HepG2 (cell line): ENCODE data around the gene SESN3. TPM values are rescaled to one million over a fixed set of nuclear protein-coding genes. Genes with fewer than 3 reads are reported as not detected.

Experiments
- ATAC-seq: fragments of 200-7000 bp; cut with Tn5 transposase; 3 replicates; pipeline ENCODE4 v1.9.1; 2020; ENCODE audit warnings: mild to moderate bottlenecking, moderate library complexity
- BruUV-seq: library from RNA; stranded (reverse); fragments of 400-500 nt; replicated peaks from 2 replicates; lab custom pipeline; 2021; lab: Mats Ljungman, UMichigan
- CTCF ChIA-PET: fragments of 300-600 bp; formaldehyde crosslinking; extraction: SDS; loops from one replicate; lab custom pipeline; 2021; ENCODE audit warnings: low total read pairs, inconsistent platforms, low intra/inter-chr PET ratio; lab: Yijun Ruan, JAX
- POLR2A ChIA-PET: fragments of 350-600 bp; sonication (Branson Sonifier 250); formaldehyde crosslinking; loops from one replicate; lab custom pipeline; 2020; ENCODE audit warnings: antibody characterized with exemption, inconsistent platforms; lab: Yijun Ruan, JAX
- DNase-seq: peaks from one replicate; pipeline ENCODE4 v3.0.0-alpha.2; 2015; ENCODE audit warnings: low spot score
- FAIRE-seq: peaks from 3 replicates; lab custom pipeline; 2011; peaks lifted over from hg19 to GRCh38; lab: Jason Lieb, UNC
- H2AFZ ChIP-seq: one replicate; pipeline ENCODE4 v1.6.1; 2011; ENCODE audit warnings: low read length, inconsistent platforms
- H3K27ac ChIP-seq: fragments of 300-600 bp; 3 replicates; pipeline ENCODE4 v1.8.0; 2011; ENCODE audit warnings: mixed run types, mild to moderate bottlenecking, mixed read lengths, low read length, inconsistent platforms; ENCODE audit not compliant: insufficient read depth; ENCODE audit errors: extremely low read length
- H3K27me3 ChIP-seq, 2 experiments: fragments of 200-600 bp in 1 of 2; 2 replicates in 1 of 2; 3 replicates in 1 of 2; pipeline versions ENCODE4 v1.6.0 to v1.8.0; 2011; ENCODE audit warnings: low read length in 2 of 2, mild to moderate bottlenecking in 2 of 2, moderate library complexity in 2 of 2, inconsistent platforms in 1 of 2; ENCODE audit not compliant: insufficient read depth in 2 of 2, control insufficient read depth in 1 of 2
- H3K36me3 ChIP-seq, 2 experiments: fragments of 200-600 bp in 1 of 2; replicated peaks in 1 of 2; 2 replicates in 1 of 2; 3 replicates in 1 of 2; pipeline versions ENCODE4 v1.5.1 to v1.8.0; 2011; ENCODE audit warnings: low read length in 2 of 2, inconsistent platforms in 1 of 2; ENCODE audit not compliant: insufficient read depth in 2 of 2, control insufficient read depth in 1 of 2
- H3K4me1 ChIP-seq: 2 replicates; pipeline ENCODE4 v1.5.1; 2012; ENCODE audit warnings: low read length, inconsistent platforms; ENCODE audit not compliant: insufficient read depth
- H3K4me2 ChIP-seq: 2 replicates; pipeline ENCODE4 v1.6.0; 2011; ENCODE audit warnings: low read depth, low read length, inconsistent platforms
- H3K4me3 ChIP-seq, 3 experiments: fragments of 200-600 bp in 1 of 3; sonication (generic), shearing (Covaris generic) in 1 of 3; replicated peaks in 1 of 3; 2 replicates each; pipeline ENCODE4 v1.5.1; 2011 to 2016; ENCODE audit warnings: low read length in 3 of 3, inconsistent platforms in 2 of 3, low read depth in 2 of 3, mild to moderate bottlenecking in 2 of 3, control low read depth in 1 of 3, mixed read lengths in 1 of 3; ENCODE audit not compliant: insufficient read depth in 1 of 3
- H3K79me2 ChIP-seq: one replicate; pipeline ENCODE4 v1.6.1; 2011; ENCODE audit warnings: low read length, inconsistent platforms; ENCODE audit not compliant: insufficient read depth
- H3K9ac ChIP-seq: 2 replicates; pipeline ENCODE4 v1.6.0; 2011; ENCODE audit warnings: mild to moderate bottlenecking, low read depth, low read length, inconsistent platforms; ENCODE audit not compliant: insufficient read depth
- H3K9me3 ChIP-seq: 2 replicates; pipeline ENCODE4 v1.5.1; 2012; ENCODE audit warnings: mild to moderate bottlenecking, low read length
- H4K20me1 ChIP-seq: 2 replicates; pipeline ENCODE4 v1.6.0; 2011; ENCODE audit warnings: inconsistent platforms, mild to moderate bottlenecking, low read length, moderate library complexity; ENCODE audit not compliant: insufficient read depth
- MEIS2 ChIP-seq: sonication (generic); formaldehyde crosslinking; IDR thresholded peaks from 2 replicates; pipeline ENCODE4 v1.9.0; 2021; ENCODE audit warnings: mild to moderate bottlenecking, missing genetic modification reagents
- NFYC ChIP-seq: IDR thresholded peaks from 2 replicates; pipeline ENCODE4 v1.6.1; 2016; ENCODE audit warnings: missing genetic modification reagents, missing compliant biosample characterization
- PBX2 ChIP-seq: IDR thresholded peaks from 2 replicates; pipeline ENCODE4 v1.6.1; 2016; ENCODE audit warnings: control low read depth
- PBX3 ChIP-seq: sonication (generic); formaldehyde crosslinking; IDR thresholded peaks from 2 replicates; pipeline ENCODE4 v1.8.1; 2023; ENCODE audit warnings: missing genetic modification reagents, inconsistent platforms, borderline replicate concordance
- PCBP1 ChIP-seq: fragments of 200-400 bp; formaldehyde crosslinking; IDR thresholded peaks from 2 replicates; pipeline ENCODE4 v1.6.1; 2017; ENCODE audit warnings: mild to moderate bottlenecking, low read depth, low read length, borderline replicate concordance
- RBM22 ChIP-seq: fragments of 200-400 bp; formaldehyde crosslinking; optimal IDR thresholded peaks from 2 replicates; pipeline ENCODE3; 2017; ENCODE audit warnings: mild to moderate bottlenecking, low read length, moderate library complexity
- SAFB2 ChIP-seq: sonication (generic); formaldehyde crosslinking; IDR thresholded peaks from 2 replicates; pipeline ENCODE4 v1.5.1; 2020; ENCODE audit warnings: missing genetic modification reagents, low read depth, mild to moderate bottlenecking, borderline replicate concordance
- TERF1 ChIP-seq: sonication (generic); formaldehyde crosslinking; IDR thresholded peaks from 2 replicates; pipeline ENCODE4 v1.8.0; 2022; ENCODE audit warnings: mild to moderate bottlenecking, missing genetic modification reagents, moderate library complexity
- ZFP82 ChIP-seq: sonication (generic); formaldehyde crosslinking; IDR thresholded peaks from 2 replicates; pipeline ENCODE4 v1.5.1; 2020; ENCODE audit warnings: mild to moderate bottlenecking, missing genetic modification reagents, borderline replicate concordance
- ZNF282 ChIP-seq: fragments of 450-650 bp; IDR thresholded peaks from 2 replicates; pipeline ENCODE4 v1.6.1; 2018; ENCODE audit not compliant: partially characterized antibody
- ZNF558 ChIP-seq: sonication (generic); formaldehyde crosslinking; IDR thresholded peaks from 2 replicates; pipeline ENCODE4 v1.9.0; 2022; ENCODE audit warnings: mild to moderate bottlenecking, missing genetic modification reagents, borderline replicate concordance
- ZNF564 ChIP-seq: sonication (generic); formaldehyde crosslinking; IDR thresholded peaks from 2 replicates; pipeline ENCODE4 v1.8.1; 2023; ENCODE audit warnings: mild to moderate bottlenecking, missing genetic modification reagents
- ZNF646 ChIP-seq: sonication (generic); formaldehyde crosslinking; IDR thresholded peaks from 2 replicates; pipeline ENCODE4 v1.9.0; 2021; ENCODE audit warnings: mild to moderate bottlenecking, missing genetic modification reagents
- ZNF737 ChIP-seq: sonication (generic); formaldehyde crosslinking; IDR thresholded peaks from 2 replicates; pipeline ENCODE4 v1.5.0; 2020; ENCODE audit warnings: missing genetic modification reagents, mild to moderate bottlenecking, borderline replicate concordance
- WGBS: methylation state at CpG from one replicate; pipeline ENCODE4 v1.1.6; 2017; ENCODE audit warnings: low lambda C conversion rate; 5-methylcytosine and 5-hydroxymethylcytosine counted together
- in situ Hi-C: cut with HindIII; loops from 2 replicates; pipeline ENCODE4 v1.10.0; 2017; ENCODE audit warnings: low pct_unique_long_range_greater_than_20kb; ENCODE audit not compliant: extremely low pct_ligation_motif_present
- intact Hi-C: fragments of 100-400 bp; cut with micrococcal nuclease; formaldehyde crosslinking; loops from one replicate; pipeline ENCODE4 v1.10.0; 2022; ENCODE audit not compliant: unreplicated experiment
- polyA plus RNA-seq, 8 experiments: library from polyadenylated mRNA; depleted of rRNA in 3 of 8; stranded (reverse) in 7 of 8; unstranded in 1 of 8; fragments of >200 nt; fragmentation: Illumina TruSeq in 4 of 8; extraction: Trizol in 4 of 8; gene quantifications; 2 replicates each; pipeline versions ENCODE4 v1.2.1 to v1.2.3, GENCODE V29; 2011 to 2016; ENCODE audit warnings: low read depth in 4 of 8, missing spikeins in 1 of 8, mixed read lengths in 1 of 8; ENCODE audit not compliant: insufficient read depth in 1 of 8
- total RNA-seq, 5 experiments: library from RNA; depleted of rRNA; stranded (reverse); fragments of >200 nt; fragmentation: Illumina TruSeq; extraction: Trizol; gene quantifications; 2 replicates each; pipeline ENCODE4 v1.2.3, GENCODE V29; 2016; ENCODE audit warnings: low read depth in 1 of 5

SESN3 gene
- total and polyA plus RNA-seq, 2 of the 13 experiments (the other 11 are each of a cell fraction or from before 2014, with no cell fraction given) = 0.53 to 0.86 TPM

GRCh38 chr11:95145430-95146060 is 85.5 kb downstream of the SESN3 start:
- CTCF ChIA-PET = interaction anchor here (0.6 kb wide), 1 partner anchor 556 kb away, joined by 3 read pairs; no protein-coding TSS in a partner anchor
- Histone ChIP-seq H3K79me2 (no peaks in the 10 kb centered on the region), H3K4me2 (no peak overlapping the region), H3K4me1 (peaks cover 32% of the 10 kb centered on the region), H2AFZ (no peak overlapping the region), H3K27ac (no peak overlapping the region), H4K20me1 (no peaks in the 10 kb centered on the region), H3K36me3 (no peaks in the 10 kb centered on the region), H3K9ac (no peak overlapping the region), H3K4me3 (no peak overlapping the region), H3K27me3 (no peaks in the 10 kb centered on the region; a peak in 2 of 5 replicates), H3K9me3 (no peaks in the 10 kb centered on the region)
- no TSS peak for BruUV-seq
- POLR2A ChIA-PET = no interaction called here
- ATAC-seq (no peak), FAIRE-seq (no peak), DNase-seq (no peak)
- intact Hi-C loops = loop anchor here (10.0 kb wide), 1 partner anchor 171 kb away; the partner anchor contains the start of genes CWC15 and KDM4D
- 14% methylated on average over 4 of the region's 4 CpGs for WGBS
- in situ Hi-C loops = loop anchor here (25.0 kb wide), 1 partner anchor 533 kb away; no protein-coding TSS in a partner anchor
- TF ChIP-seq ZNF737 (CRISPR knock-in tag) (no peak), ZNF564 (CRISPR knock-in tag) (no peak), PCBP1 (no peak), PBX3 (CRISPR knock-in tag) (no peak), ZFP82 (CRISPR knock-in tag) (no peak), SAFB2 (no peak), NFYC (CRISPR knock-in tag) (no peak), ZNF558 (CRISPR knock-in tag) (no peak), RBM22 (no peak), TERF1 (no peak), PBX2 (CRISPR knock-in tag) (no peak), ZNF282 (no peak), MEIS2 (no peak), ZNF646 (CRISPR knock-in tag) (no peak)
